Right atrium auricular region (tissue), 2 donors: Measurements from ENCODE around the gene SERINC1. TPM values are rescaled to one million over a fixed set of nuclear protein-coding genes. Genes with fewer than 3 reads are reported as not detected.
A peak's percentile ranks its signal among the peaks of the same experiment; 100 is the strongest.

Experiments used
- DNase-seq: peaks from one replicate; pipeline ENCODE4 v3.0.0-alpha.2; 2019; ENCODE audit warnings: low spot score
- H3K27ac ChIP-seq, 2 donors: fragments of 200-600 bp; sonication (generic); 1 replicate in 1 of 2; 2 replicates in 1 of 2; pipeline ENCODE4 v1.5.1; 2016 to 2019
- H3K27me3 ChIP-seq, 2 donors: fragments of 200-600 bp; sonication (generic); one replicate each; pipeline versions ENCODE4 v1.5.1 to v1.6.0; 2017 to 2019
- H3K36me3 ChIP-seq: fragments of 200-600 bp; sonication (generic); one replicate; pipeline ENCODE4 v1.5.1; 2016
- H3K4me1 ChIP-seq, 2 donors: fragments of 200-600 bp; sonication (generic); one replicate each; pipeline versions ENCODE4 v1.5.1 to v1.6.0; 2017 to 2019
- H3K4me3 ChIP-seq, 2 donors: fragments of 200-600 bp; sonication (generic); 1 replicate in 1 of 2; 2 replicates in 1 of 2; pipeline ENCODE4 v1.5.1; 2017 to 2019; ENCODE audit warnings: mild to moderate bottlenecking in 1 of 2, moderate library complexity in 1 of 2
- H3K9me3 ChIP-seq, 2 donors: fragments of 200-600 bp; sonication (generic); one replicate each; pipeline ENCODE4 v1.5.1; 2019
- total RNA-seq, 2 donors: library from RNA; depleted of rRNA; stranded (reverse); fragments of >200 nt; gene quantifications; one replicate each; pipeline ENCODE4 v1.1.0, GENCODE V29; 2016
- TF ChIP-seq, protein P1 (sequence below), 2 donors: fragments of 200-600 bp; sonication (generic); IDR thresholded peaks; one replicate each; pipeline ENCODE4 v1.5.1; 2019; ENCODE audit warnings: antibody characterized with exemption in 2 of 2

Gene SERINC1
- total RNA-seq, 2 donors from 2014 or later = 163 to 223 TPM

DNA sequence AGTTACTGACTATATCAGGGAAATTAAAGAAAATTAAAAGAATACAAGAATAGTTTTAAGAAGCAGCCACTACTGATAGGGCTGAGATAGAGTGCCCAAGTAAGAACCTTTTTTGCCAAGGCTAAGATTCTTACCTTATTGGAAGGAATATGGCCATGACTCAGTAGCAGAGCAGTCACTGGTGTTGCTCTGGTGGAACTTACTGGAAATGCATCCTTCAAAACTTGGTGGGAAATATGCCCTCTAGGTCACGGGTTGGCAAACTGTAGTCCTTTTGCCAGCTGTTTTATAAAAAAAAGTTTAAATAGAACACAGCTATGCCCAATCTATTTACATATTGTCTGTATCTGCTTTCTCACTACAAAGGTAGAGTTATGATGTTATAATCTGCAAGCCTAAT, 66.2 kb downstream of the SERINC1 start:
- Histone ChIP-seq H3K4me1 (peaks cover 0 to 21% of the 10 kb centered on the region in 2 donors), H3K27ac (no peak overlapping the region)

DNA sequence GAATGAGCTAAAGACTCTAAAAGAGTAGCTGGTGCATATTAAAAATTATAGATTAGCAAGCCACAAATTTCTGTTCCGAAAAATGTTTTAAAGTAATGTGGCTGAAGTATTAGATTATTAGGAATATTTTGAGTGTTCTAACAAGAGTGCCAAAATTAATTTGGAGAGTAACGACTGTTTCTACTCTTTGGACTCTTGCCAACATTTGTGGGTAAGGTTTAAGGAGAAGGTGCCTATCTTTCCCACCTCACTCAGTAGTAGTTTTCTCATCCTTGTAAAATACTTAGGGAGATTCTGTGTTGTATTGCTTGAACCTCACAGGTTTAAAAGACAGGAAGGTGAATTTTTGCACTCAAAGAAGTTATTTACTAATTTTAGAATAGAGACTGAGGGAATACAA, 67.2 kb downstream of the SERINC1 start:
- no peaks in the 10 kb centered on the region for H3K9me3 ChIP-seq
- DNase-seq = no peak
- no peaks in the 10 kb centered on the region for H3K36me3 ChIP-seq
- peaks cover 0 to 21% of the 10 kb centered on the region in 2 donors for H3K4me1 ChIP-seq
- H3K27ac ChIP-seq = peak overlapping the region in 1 of 2 donors; percentile 92
- TF ChIP-seq, protein P1, sequence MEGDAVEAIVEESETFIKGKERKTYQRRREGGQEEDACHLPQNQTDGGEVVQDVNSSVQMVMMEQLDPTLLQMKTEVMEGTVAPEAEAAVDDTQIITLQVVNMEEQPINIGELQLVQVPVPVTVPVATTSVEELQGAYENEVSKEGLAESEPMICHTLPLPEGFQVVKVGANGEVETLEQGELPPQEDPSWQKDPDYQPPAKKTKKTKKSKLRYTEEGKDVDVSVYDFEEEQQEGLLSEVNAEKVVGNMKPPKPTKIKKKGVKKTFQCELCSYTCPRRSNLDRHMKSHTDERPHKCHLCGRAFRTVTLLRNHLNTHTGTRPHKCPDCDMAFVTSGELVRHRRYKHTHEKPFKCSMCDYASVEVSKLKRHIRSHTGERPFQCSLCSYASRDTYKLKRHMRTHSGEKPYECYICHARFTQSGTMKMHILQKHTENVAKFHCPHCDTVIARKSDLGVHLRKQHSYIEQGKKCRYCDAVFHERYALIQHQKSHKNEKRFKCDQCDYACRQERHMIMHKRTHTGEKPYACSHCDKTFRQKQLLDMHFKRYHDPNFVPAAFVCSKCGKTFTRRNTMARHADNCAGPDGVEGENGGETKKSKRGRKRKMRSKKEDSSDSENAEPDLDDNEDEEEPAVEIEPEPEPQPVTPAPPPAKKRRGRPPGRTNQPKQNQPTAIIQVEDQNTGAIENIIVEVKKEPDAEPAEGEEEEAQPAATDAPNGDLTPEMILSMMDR (IDR thresholded peaks at IDR 0.05) = no peak
- H3K27me3 ChIP-seq = no peaks in the 10 kb centered on the region
- H3K4me3 ChIP-seq = no peak overlapping the region

More for the DNA sequence above, 66.2 kb downstream of the SERINC1 start:
- no peak for DNase-seq
- no peaks in the 10 kb centered on the region for H3K36me3 ChIP-seq
- no peaks in the 10 kb centered on the region for H3K9me3 ChIP-seq
- no peak overlapping the region for H3K4me3 ChIP-seq
- H3K27me3 ChIP-seq = no peaks in the 10 kb centered on the region
- TF ChIP-seq, protein P1 (IDR thresholded peaks at IDR 0.05) = no peak

DNA sequence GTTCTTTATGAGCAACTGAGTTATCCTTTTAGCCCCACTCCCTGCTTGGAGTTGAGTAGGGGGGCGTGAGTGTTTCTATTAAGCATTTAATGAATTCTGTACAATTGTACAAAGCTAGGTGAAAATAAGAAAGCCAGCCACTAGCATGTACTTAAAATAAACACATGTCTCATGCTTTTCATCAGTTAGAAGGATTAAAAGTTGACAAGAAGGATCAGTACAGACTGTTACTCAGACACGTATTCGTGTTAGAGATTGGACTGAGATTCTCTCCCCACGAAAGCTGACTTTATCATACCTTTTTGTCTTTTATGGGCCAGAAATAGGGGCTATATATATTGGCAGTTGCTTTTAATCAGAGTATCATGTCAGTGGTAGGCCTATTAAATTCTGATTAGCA, 70.5 kb downstream of the SERINC1 start:
- DNase-seq = no peak
- TF ChIP-seq, protein P1 (IDR thresholded peaks at IDR 0.05) = no peak
- H3K36me3 ChIP-seq = no peaks in the 10 kb centered on the region
- peak overlapping the region; percentile 86 to 89 for H3K4me3 ChIP-seq
- H3K27ac ChIP-seq = peak overlapping the region; percentile 92
- H3K9me3 ChIP-seq = no peaks in the 10 kb centered on the region
- peaks cover 0 to 22% of the 10 kb centered on the region in 2 donors for H3K4me1 ChIP-seq
- no peaks in the 10 kb centered on the region for H3K27me3 ChIP-seq

DNA sequence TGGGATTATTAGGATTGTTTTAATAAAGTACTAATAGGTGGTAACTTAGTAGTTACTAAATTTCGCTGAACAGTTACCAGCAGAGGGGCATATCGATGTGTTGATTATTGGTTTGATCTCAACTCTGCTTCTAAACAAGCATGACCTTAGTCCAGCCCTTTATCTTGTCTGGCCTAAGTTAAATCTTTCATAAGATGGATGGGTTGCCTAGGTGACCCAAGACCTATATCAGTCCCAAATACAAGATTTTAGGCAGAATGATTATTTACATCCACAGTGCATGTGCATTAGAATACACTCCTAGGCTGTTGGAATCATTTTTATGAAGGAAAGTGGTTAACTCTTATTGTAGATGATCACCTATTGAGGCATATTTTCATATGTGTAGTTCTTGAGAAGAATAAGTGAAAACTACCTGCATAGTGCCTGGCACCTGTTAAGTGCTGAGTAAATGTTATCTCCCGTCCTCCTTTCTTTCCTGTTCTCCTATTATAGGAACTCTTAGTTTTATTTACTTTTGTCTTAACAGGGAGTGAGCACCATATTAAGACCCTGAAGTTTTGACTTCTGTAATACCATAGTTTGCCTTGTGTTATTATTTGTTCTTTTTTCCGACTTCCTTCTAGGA, 71.0 kb downstream of the SERINC1 start:
- Histone ChIP-seq H3K27ac (peak overlapping the region; percentile 92), H3K4me1 (peaks cover 0 to 17% of the 10 kb centered on the region in 2 donors)

DNA sequence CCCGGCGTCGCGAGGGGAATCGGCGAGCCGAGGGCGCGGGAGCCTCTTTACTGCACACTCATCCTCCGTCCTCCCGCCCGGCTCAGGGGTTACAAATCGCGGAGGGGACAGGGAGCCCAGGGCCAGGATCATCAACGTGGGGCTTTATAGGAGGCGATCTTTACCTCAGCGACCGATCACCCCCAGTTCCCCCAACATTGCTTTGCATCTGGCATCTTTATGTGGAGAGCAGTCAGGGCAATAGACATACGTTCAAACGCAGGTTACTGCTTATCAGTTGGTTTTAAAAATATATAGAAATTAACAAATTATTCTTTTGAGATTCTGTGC, 71.5 kb downstream of the SERINC1 start:
- Histone ChIP-seq H3K27ac (peak overlapping the region; percentile 92), H3K4me1 (peaks cover 0 to 13% of the 10 kb centered on the region in 2 donors), H3K27me3 (no peaks in the 10 kb centered on the region), H3K36me3 (no peaks in the 10 kb centered on the region), H3K4me3 (peak overlapping the region; percentile 86 to 89), H3K9me3 (no peaks in the 10 kb centered on the region)
- no peak for DNase-seq
- TF ChIP-seq, protein P1 (IDR thresholded peaks at IDR 0.05) = no peak

More for the DNA sequence above, 71.0 kb downstream of the SERINC1 start:
- Histone ChIP-seq H3K4me3 (peak overlapping the region; percentile 86 to 89), H3K36me3 (no peaks in the 10 kb centered on the region), H3K9me3 (no peaks in the 10 kb centered on the region), H3K27me3 (no peaks in the 10 kb centered on the region)
- TF ChIP-seq, protein P1 (IDR thresholded peaks at IDR 0.05) = no peak
- DNase-seq = no peak
